ENCODE results near the gene ATAD1. TPM values are rescaled to one million over a fixed set of nuclear protein-coding genes. Genes with fewer than 3 reads are reported as not detected.
A peak's percentile ranks its signal among the peaks of the same experiment; 100 is the strongest.
"Not testable (repeated sequence)": the region's sequence is repeated elsewhere in the genome, so short reads cannot be mapped to it uniquely, and the experiment has no call there.

ATAD1 gene
- total RNA-seq, 1 donor from 2014 or later: 45.9 TPM

DNA sequence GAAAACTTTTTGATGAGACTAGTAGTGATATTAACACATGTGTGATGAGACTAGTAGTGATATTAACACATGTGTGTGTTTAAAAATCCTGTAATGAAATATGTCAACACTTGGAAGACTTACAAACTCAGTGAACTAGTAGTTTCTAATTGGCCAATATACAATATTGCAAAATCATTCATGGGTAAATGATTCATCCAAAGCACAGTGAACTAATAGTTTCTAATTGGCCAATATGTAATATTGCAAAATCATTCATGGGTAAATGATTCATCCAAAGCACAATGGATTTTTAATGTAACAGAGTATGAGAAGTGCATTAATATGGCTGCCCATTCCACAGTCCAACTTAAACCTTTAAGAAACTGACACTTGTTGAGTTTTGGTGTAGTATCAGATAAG is 77.8 kb downstream of the ATAD1 start:
- no peaks in the 10 kb centered on the region for H3K27me3 ChIP-seq

GRCh38 chr10:87739703-87740102 is 78.3 kb downstream of the ATAD1 start:
- Histone ChIP-seq H3K9me3 (no peaks in the 10 kb centered on the region), H3K27me3 (no peaks in the 10 kb centered on the region), H3K4me1 (peaks cover 20% of the 10 kb centered on the region), H3K36me3 (peaks cover 31% of the 10 kb centered on the region), H3K27ac (no peak overlapping the region), H3K4me3 (no peak overlapping the region)
- intact Hi-C loops (cut with DNase I): loop anchor here (10.0 kb wide), 1 partner anchor 205 kb away; no protein-coding TSS in a partner anchor
- TF ChIP-seq, protein P1, sequence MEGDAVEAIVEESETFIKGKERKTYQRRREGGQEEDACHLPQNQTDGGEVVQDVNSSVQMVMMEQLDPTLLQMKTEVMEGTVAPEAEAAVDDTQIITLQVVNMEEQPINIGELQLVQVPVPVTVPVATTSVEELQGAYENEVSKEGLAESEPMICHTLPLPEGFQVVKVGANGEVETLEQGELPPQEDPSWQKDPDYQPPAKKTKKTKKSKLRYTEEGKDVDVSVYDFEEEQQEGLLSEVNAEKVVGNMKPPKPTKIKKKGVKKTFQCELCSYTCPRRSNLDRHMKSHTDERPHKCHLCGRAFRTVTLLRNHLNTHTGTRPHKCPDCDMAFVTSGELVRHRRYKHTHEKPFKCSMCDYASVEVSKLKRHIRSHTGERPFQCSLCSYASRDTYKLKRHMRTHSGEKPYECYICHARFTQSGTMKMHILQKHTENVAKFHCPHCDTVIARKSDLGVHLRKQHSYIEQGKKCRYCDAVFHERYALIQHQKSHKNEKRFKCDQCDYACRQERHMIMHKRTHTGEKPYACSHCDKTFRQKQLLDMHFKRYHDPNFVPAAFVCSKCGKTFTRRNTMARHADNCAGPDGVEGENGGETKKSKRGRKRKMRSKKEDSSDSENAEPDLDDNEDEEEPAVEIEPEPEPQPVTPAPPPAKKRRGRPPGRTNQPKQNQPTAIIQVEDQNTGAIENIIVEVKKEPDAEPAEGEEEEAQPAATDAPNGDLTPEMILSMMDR (IDR thresholded peaks at IDR 0.05): no peak
- ATAC-seq: no peak
- DNase-seq: no peak

More for the DNA sequence above, 77.8 kb downstream of the ATAD1 start:
- TF ChIP-seq, protein P1 (IDR thresholded peaks at IDR 0.05): no peak
- Histone ChIP-seq H3K4me3 (no peak overlapping the region), H3K4me1 (peaks cover 14% of the 10 kb centered on the region), H3K9me3 (no peaks in the 10 kb centered on the region), H3K27ac (peak overlapping the region; percentile 5), H3K36me3 (peaks cover 36% of the 10 kb centered on the region)
- ATAC-seq (peak; percentile 58), DNase-seq (no peak)
- intact Hi-C loops (cut with DNase I): no loop called here

DNA sequence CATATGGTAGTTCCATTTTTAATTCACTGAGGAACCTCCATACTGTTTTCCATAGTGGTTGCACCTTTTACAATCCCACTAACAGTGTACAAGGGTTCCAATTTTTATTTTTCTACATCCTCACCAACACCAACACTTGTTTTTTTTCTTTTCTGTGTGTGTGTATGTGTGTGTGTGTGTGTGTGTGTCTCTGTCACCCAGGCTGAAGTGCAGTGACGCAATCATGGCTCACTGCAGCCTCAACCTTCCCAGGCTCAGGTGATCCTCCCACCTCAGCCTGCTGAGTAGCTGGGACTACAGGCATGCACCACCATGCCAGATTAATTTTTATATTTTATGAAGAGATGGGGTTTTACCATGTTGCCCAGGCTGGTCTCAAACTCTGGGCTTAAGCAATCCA is 79.8 kb downstream of the ATAD1 start:
- H3K27ac ChIP-seq, DNase-seq, H3K9me3 ChIP-seq, ATAC-seq, H3K4me3 ChIP-seq, H3K27me3 ChIP-seq: not testable (repeated sequence)
- intact Hi-C loops (cut with DNase I): loop anchor here (10.0 kb wide), 1 partner anchor 203 kb away; no protein-coding TSS in a partner anchor
- Histone ChIP-seq H3K36me3 (peaks cover 20% of the 10 kb centered on the region), H3K4me1 (peaks cover 26% of the 10 kb centered on the region)

- Histone ChIP-seq H3K36me3 (peaks cover 16% of the 10 kb centered on the region), H3K4me1 (peaks cover 21% of the 10 kb centered on the region), H3K9me3 (no peaks in the 10 kb centered on the region), H3K4me3 (no peak overlapping the region), H3K27ac (peak overlapping the region; percentile 48), H3K27me3 (no peaks in the 10 kb centered on the region)
- DNase-seq: no peak
- TF ChIP-seq, protein P1 (IDR thresholded peaks at IDR 0.05): peak; percentile 77
- ATAC-seq: peak; percentile 84
- intact Hi-C loops (cut with DNase I): loop anchor here (10.0 kb wide), 1 partner anchor 200 kb away; no protein-coding TSS in a partner anchor
These were observed 82.8 kb downstream of the ATAD1 start for GRCh38 chr10:87734987-87735827.

DNA sequence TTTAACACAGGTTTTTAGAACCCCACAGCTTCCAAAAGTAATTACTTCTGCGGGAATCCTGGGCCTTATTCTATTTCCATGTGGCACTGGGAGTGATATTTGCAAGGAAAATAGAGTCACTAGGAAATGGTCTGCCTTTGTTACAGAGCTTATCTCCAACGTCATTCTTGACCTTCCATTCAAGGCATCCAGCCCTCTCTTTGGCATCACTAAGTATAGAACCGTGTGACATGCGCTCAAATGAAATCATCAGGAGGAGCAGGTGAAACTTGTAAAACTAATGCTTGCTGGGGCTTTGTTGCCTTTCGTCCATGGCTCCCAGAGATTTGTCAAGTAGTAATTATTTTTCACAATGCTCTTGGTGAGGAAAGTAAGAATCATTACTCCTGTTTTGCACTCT is 84.9 kb downstream of the ATAD1 start:
- DNase-seq (no peak), ATAC-seq (no peak)
- TF ChIP-seq, protein P1 (IDR thresholded peaks at IDR 0.05): no peak
- peaks cover 31% of the 10 kb centered on the region for H3K36me3 ChIP-seq
- H3K4me1 ChIP-seq: peaks cover 13% of the 10 kb centered on the region
- H3K27ac ChIP-seq: no peak overlapping the region
- intact Hi-C loops (cut with DNase I): loop anchor here (10.0 kb wide), 1 partner anchor 198 kb away; no protein-coding TSS in a partner anchor
- no peaks in the 10 kb centered on the region for H3K9me3 ChIP-seq
- no peak overlapping the region for H3K4me3 ChIP-seq
- no peaks in the 10 kb centered on the region for H3K27me3 ChIP-seq

GRCh38 chr10:87729940-87730339 is 88.1 kb downstream of the ATAD1 start:
- Histone ChIP-seq H3K27ac (no peak overlapping the region), H3K4me3 (no peak overlapping the region), H3K9me3 (no peaks in the 10 kb centered on the region), H3K27me3 (no peaks in the 10 kb centered on the region), H3K36me3 (peaks cover 44% of the 10 kb centered on the region), H3K4me1 (peaks cover 9% of the 10 kb centered on the region)
- intact Hi-C loops (cut with DNase I): loop anchor here (10.0 kb wide), 1 partner anchor 195 kb away; no protein-coding TSS in a partner anchor
- TF ChIP-seq, protein P1 (IDR thresholded peaks at IDR 0.05): no peak
- DNase-seq (no peak), ATAC-seq (no peak)
